ENCODE measurements around the gene PLK1. TPM values are rescaled to one million over a fixed set of nuclear protein-coding genes. Genes with fewer than 3 reads are reported as not detected.

Gene PLK1
- total and polyA plus RNA-seq, 2 of the 13 experiments (the other 11 are each of a cell fraction or from before 2014, with no cell fraction given) = 71.5 to 76.3 TPM

- TF ChIP-seq ZBTB34 (CRISPR knock-in tag; IDR thresholded peaks at IDR 0.05) (no peak), RERE (CRISPR knock-in tag; IDR thresholded peaks at IDR 0.05; ENCODE audit: low read depth) (no peak), USF2 (IDR thresholded peaks at IDR 0.05; ENCODE audit: low read depth, low read length) (0 out of 2 replicates have a peak, but pooled peaks have one; percentile 39), USF2 (CRISPR knock-in tag; IDR thresholded peaks at IDR 0.05; ENCODE audit: borderline replicate concordance) (no peak), E2F5 (CRISPR knock-in tag; conservative IDR thresholded peaks at IDR 0.05) (no peak), MLLT10 (CRISPR knock-in tag; IDR thresholded peaks at IDR 0.05) (no peak), THAP9 (CRISPR knock-in tag; IDR thresholded peaks at IDR 0.05; ENCODE audit: borderline replicate concordance) (peak; percentile 21; the same call in 1 of the 2 replicates), CEBPG (CRISPR knock-in tag; IDR thresholded peaks at IDR 0.05) (peak; percentile 85), POLR2G (IDR thresholded peaks at IDR 0.05; ENCODE audit: low read depth, low read length) (no peak), ZBTB33 (CRISPR knock-in tag; IDR thresholded peaks at IDR 0.05) (no peak), ZFP36L2 (CRISPR knock-in tag; IDR thresholded peaks at IDR 0.05) (no peak), NPAS2 (CRISPR knock-in tag; IDR thresholded peaks at IDR 0.05; ENCODE audit: borderline replicate concordance) (no peak), ZNF547 (CRISPR knock-in tag; IDR thresholded peaks at IDR 0.05) (no peak)
Measured at GRCh38 chr16:23704772-23705516, 26.3 kb downstream of the PLK1 start (continued).

Data from HepG2 (cell line).